ENCODE data around the gene TSC2. TPM values are rescaled to one million over a fixed set of nuclear protein-coding genes. Genes with fewer than 3 reads are reported as not detected.
"Not testable (repeated sequence)": the region's sequence is repeated elsewhere in the genome, so short reads cannot be mapped to it uniquely, and the experiment has no call there.

Gene TSC2
- total and polyA plus RNA-seq, 4 donors = 36.5 to 146 (median 72.7) TPM

- Histone ChIP-seq H3K4me3 (no peak overlapping the region), H3K27me3 (ENCODE audit: control insufficient read depth in 3 of 3, insufficient read depth in 3 of 3, low read length in 2 of 3) (no peaks in the 10 kb centered on the region), H3K27ac (ENCODE audit: low read depth in 1 of 2, low read length in 1 of 2) (no peak overlapping the region), H3K36me3 (ENCODE audit: control insufficient read depth in 4 of 4, insufficient read depth in 4 of 4, low read length in 4 of 4) (peaks cover 0 to 48% (median 5%) of the 10 kb centered on the region in 4 donors), H3K9ac (ENCODE audit: insufficient read depth in 1 of 2, low read length in 2 of 2) (no peak overlapping the region), H3K4me1 (ENCODE audit: control insufficient read depth in 5 of 5, insufficient read depth in 5 of 5, low read length in 5 of 5) (no peaks in the 10 kb centered on the region), H3K9me3 (ENCODE audit: control insufficient read depth in 4 of 4, insufficient read depth in 3 of 4, low read length in 3 of 4) (no peaks in the 10 kb centered on the region)
- 93 to 96% methylated on average over 16 to 19 of the region's 19 CpGs for WGBS, 2 donors
- no peak for DNase-seq
- ATAC-seq (ENCODE audit: insufficient read depth, low FRiP score) = no peak
- TF ChIP-seq CTCF (IDR thresholded peaks at IDR 0.05; ENCODE audit: control extremely low read depth, extremely low read depth) = no peak
Measured at GRCh38 chr16:2102471-2102870, 54.7 kb downstream of the TSC2 start.

- DNase-seq; H3K9ac ChIP-seq (ENCODE audit: insufficient read depth in 1 of 2, low read length in 2 of 2); H3K4me1 ChIP-seq (ENCODE audit: control insufficient read depth in 5 of 5, insufficient read depth in 5 of 5, low read length in 5 of 5); H3K9me3 ChIP-seq (ENCODE audit: control insufficient read depth in 4 of 4, insufficient read depth in 3 of 4, low read length in 3 of 4); ATAC-seq (ENCODE audit: insufficient read depth, low FRiP score); H3K27me3 ChIP-seq (ENCODE audit: control insufficient read depth in 3 of 3, insufficient read depth in 3 of 3, low read length in 2 of 3); H3K4me3 ChIP-seq; H3K27ac ChIP-seq (ENCODE audit: low read depth in 1 of 2, low read length in 1 of 2): not testable (repeated sequence)
- 93 to 97% methylated on average over 17 to 18 of the region's 20 CpGs for WGBS, 2 donors
- H3K36me3 ChIP-seq (ENCODE audit: control insufficient read depth in 4 of 4, insufficient read depth in 4 of 4, low read length in 4 of 4) = peaks cover 0 to 64% (median 3%) of the 10 kb centered on the region in 4 donors
Measured at GRCh38 chr16:2104464-2104863, 56.7 kb downstream of the TSC2 start.

- ATAC-seq (ENCODE audit: insufficient read depth, low FRiP score); H3K9ac ChIP-seq (ENCODE audit: insufficient read depth in 1 of 2, low read length in 2 of 2); H3K9me3 ChIP-seq (ENCODE audit: control insufficient read depth in 4 of 4, insufficient read depth in 3 of 4, low read length in 3 of 4); H3K4me3 ChIP-seq; DNase-seq; H3K27me3 ChIP-seq (ENCODE audit: control insufficient read depth in 3 of 3, insufficient read depth in 3 of 3, low read length in 2 of 3); H3K27ac ChIP-seq (ENCODE audit: low read depth in 1 of 2, low read length in 1 of 2); H3K4me1 ChIP-seq (ENCODE audit: control insufficient read depth in 5 of 5, insufficient read depth in 5 of 5, low read length in 5 of 5): not testable (repeated sequence)
- peaks cover 0 to 64% (median 3%) of the 10 kb centered on the region in 4 donors for H3K36me3 ChIP-seq (ENCODE audit: control insufficient read depth in 4 of 4, insufficient read depth in 4 of 4, low read length in 4 of 4)
- 95 to 98% methylated on average over 12 to 21 of the region's 21 CpGs for WGBS, 2 donors
Measured at GRCh38 chr16:2105291-2105690, 57.5 kb downstream of the TSC2 start.

GRCh38 chr16:2105769-2106168 is 58.0 kb downstream of the TSC2 start:
- H3K36me3 ChIP-seq (ENCODE audit: control insufficient read depth in 4 of 4, insufficient read depth in 4 of 4, low read length in 4 of 4) = peaks cover 0 to 65% (median 3%) of the 10 kb centered on the region in 4 donors
- not testable (repeated sequence) for H3K27ac ChIP-seq (ENCODE audit: low read depth in 1 of 2, low read length in 1 of 2); ATAC-seq (ENCODE audit: insufficient read depth, low FRiP score); H3K27me3 ChIP-seq (ENCODE audit: control insufficient read depth in 3 of 3, insufficient read depth in 3 of 3, low read length in 2 of 3); H3K9me3 ChIP-seq (ENCODE audit: control insufficient read depth in 4 of 4, insufficient read depth in 3 of 4, low read length in 3 of 4); DNase-seq; H3K9ac ChIP-seq (ENCODE audit: insufficient read depth in 1 of 2, low read length in 2 of 2); H3K4me3 ChIP-seq; H3K4me1 ChIP-seq (ENCODE audit: control insufficient read depth in 5 of 5, insufficient read depth in 5 of 5, low read length in 5 of 5)
- WGBS, 2 donors = 78 to 91% methylated on average over 15 to 19 of the region's 22 CpGs

GRCh38 chr16:2106211-2106610 is 58.4 kb downstream of the TSC2 start:
- not testable (repeated sequence) for H3K27ac ChIP-seq (ENCODE audit: low read depth in 1 of 2, low read length in 1 of 2); DNase-seq; H3K27me3 ChIP-seq (ENCODE audit: control insufficient read depth in 3 of 3, insufficient read depth in 3 of 3, low read length in 2 of 3); H3K4me1 ChIP-seq (ENCODE audit: control insufficient read depth in 5 of 5, insufficient read depth in 5 of 5, low read length in 5 of 5); ATAC-seq (ENCODE audit: insufficient read depth, low FRiP score); H3K9me3 ChIP-seq (ENCODE audit: control insufficient read depth in 4 of 4, insufficient read depth in 3 of 4, low read length in 3 of 4); H3K9ac ChIP-seq (ENCODE audit: insufficient read depth in 1 of 2, low read length in 2 of 2); H3K4me3 ChIP-seq
- WGBS, 2 donors = 94 to 97% methylated on average over 31 to 38 of the region's 38 CpGs
- peaks cover 0 to 70% (median 3%) of the 10 kb centered on the region in 4 donors for H3K36me3 ChIP-seq (ENCODE audit: control insufficient read depth in 4 of 4, insufficient read depth in 4 of 4, low read length in 4 of 4)

GRCh38 chr16:2107121-2107790 is 59.5 kb downstream of the TSC2 start:
- H3K9me3 ChIP-seq (ENCODE audit: control insufficient read depth in 4 of 4, insufficient read depth in 3 of 4, low read length in 3 of 4); H3K9ac ChIP-seq (ENCODE audit: insufficient read depth in 1 of 2, low read length in 2 of 2); H3K27me3 ChIP-seq (ENCODE audit: control insufficient read depth in 3 of 3, insufficient read depth in 3 of 3, low read length in 2 of 3); H3K4me3 ChIP-seq; H3K4me1 ChIP-seq (ENCODE audit: control insufficient read depth in 5 of 5, insufficient read depth in 5 of 5, low read length in 5 of 5); H3K27ac ChIP-seq (ENCODE audit: low read depth in 1 of 2, low read length in 1 of 2); DNase-seq; ATAC-seq (ENCODE audit: insufficient read depth, low FRiP score): not testable (repeated sequence)
- WGBS, 2 donors = 92 to 94% methylated on average over 15 to 17 of the region's 17 CpGs
- H3K36me3 ChIP-seq (ENCODE audit: control insufficient read depth in 4 of 4, insufficient read depth in 4 of 4, low read length in 4 of 4) = peaks cover 0 to 76% (median 3%) of the 10 kb centered on the region in 4 donors

- H3K9ac ChIP-seq (ENCODE audit: insufficient read depth in 1 of 2, low read length in 2 of 2); H3K9me3 ChIP-seq (ENCODE audit: control insufficient read depth in 4 of 4, insufficient read depth in 3 of 4, low read length in 3 of 4); DNase-seq; H3K4me3 ChIP-seq; H3K4me1 ChIP-seq (ENCODE audit: control insufficient read depth in 5 of 5, insufficient read depth in 5 of 5, low read length in 5 of 5); H3K27ac ChIP-seq (ENCODE audit: low read depth in 1 of 2, low read length in 1 of 2); H3K27me3 ChIP-seq (ENCODE audit: control insufficient read depth in 3 of 3, insufficient read depth in 3 of 3, low read length in 2 of 3): not testable (repeated sequence)
- peak; percentile 34 for ATAC-seq (ENCODE audit: insufficient read depth, low FRiP score)
- peaks cover 0 to 74% (median 3%) of the 10 kb centered on the region in 4 donors for H3K36me3 ChIP-seq (ENCODE audit: control insufficient read depth in 4 of 4, insufficient read depth in 4 of 4, low read length in 4 of 4)
- 96 to 97% methylated on average over 22 to 23 of the region's 23 CpGs for WGBS, 2 donors
Measured at GRCh38 chr16:2107791-2108125, 60.0 kb downstream of the TSC2 start.
